DND-41 (cell line): ENCODE results near the gene SLC24A3.

Experiments
- ATAC-seq: fragments of 200-7000 bp; cut with Tn5 transposase; 3 replicates; pipeline ENCODE4 v1.9.1; 2021; ENCODE audit warnings: low read depth; ENCODE audit not compliant: insufficient read depth
- DNase-seq: peaks from one replicate; pipeline ENCODE4 v3.0.0-alpha.2; 2020
- H2AFZ ChIP-seq: 2 replicates; pipeline ENCODE4 v1.6.0; 2012; ENCODE audit warnings: low read depth, low read length
- H3K27ac ChIP-seq: 2 replicates; pipeline ENCODE4 v1.5.1; 2012; ENCODE audit warnings: low read length, inconsistent platforms
- H3K27me3 ChIP-seq: fragments of 200-600 bp; sonication (generic); 2 replicates; pipeline ENCODE4 v1.6.0; 2012; ENCODE audit warnings: low read length, mild to moderate bottlenecking, inconsistent platforms; ENCODE audit not compliant: insufficient read depth, poor library complexity
- H3K36me3 ChIP-seq: 2 replicates; pipeline ENCODE4 v1.5.1; 2012; ENCODE audit warnings: low read length, inconsistent platforms; ENCODE audit not compliant: insufficient read depth
- H3K4me1 ChIP-seq: 2 replicates; pipeline ENCODE4 v1.5.1; 2012; ENCODE audit warnings: mild to moderate bottlenecking, low read length; ENCODE audit not compliant: insufficient read depth
- H3K4me2 ChIP-seq: 2 replicates; pipeline ENCODE4 v1.6.0; 2012; ENCODE audit warnings: mild to moderate bottlenecking, moderate library complexity, low read length, inconsistent platforms; ENCODE audit not compliant: insufficient read depth
- H3K4me3 ChIP-seq, 2 experiments: fragments of 200-600 bp in 1 of 2; shearing (Covaris generic) in 1 of 2; 2 replicates each; pipeline ENCODE4 v1.5.1; 2012 to 2016; ENCODE audit warnings: inconsistent platforms in 2 of 2, low read length in 2 of 2, mild to moderate bottlenecking in 2 of 2, low read depth in 1 of 2, moderate library complexity in 1 of 2
- H3K79me2 ChIP-seq: 2 replicates; pipeline ENCODE4 v1.6.0; 2012; ENCODE audit warnings: low read length, inconsistent platforms; ENCODE audit not compliant: insufficient read depth
- H3K9ac ChIP-seq: 2 replicates; pipeline ENCODE4 v1.6.0; 2012; ENCODE audit warnings: low read depth, mild to moderate bottlenecking, inconsistent platforms, low read length, moderate library complexity
- H3K9me3 ChIP-seq: 2 replicates; pipeline ENCODE4 v1.5.1; 2012; ENCODE audit warnings: low read length, moderate library complexity, mild to moderate bottlenecking, inconsistent platforms; ENCODE audit not compliant: insufficient read depth, severe bottlenecking
- H4K20me1 ChIP-seq: 2 replicates; pipeline ENCODE4 v1.6.0; 2012; ENCODE audit warnings: low read length; ENCODE audit not compliant: insufficient read depth
- CTCF ChIP-seq: IDR thresholded peaks from 2 replicates; pipeline ENCODE4 v1.5.1; 2012; ENCODE audit warnings: borderline replicate concordance, low read length, moderate library complexity, mild to moderate bottlenecking; ENCODE audit not compliant: poor library complexity, severe bottlenecking; ENCODE audit errors: extremely low read depth
- EZH2 ChIP-seq: IDR thresholded peaks from 3 replicates; pipeline ENCODE4 v1.6.1; 2012; ENCODE audit warnings: borderline replicate concordance, low read depth, mild to moderate bottlenecking, moderate library complexity, low read length, inconsistent platforms; ENCODE audit not compliant: severe bottlenecking

Gene SLC24A3

GRCh38 chr20:19397666-19398065, 185.2 kb downstream of the SLC24A3 start:
- Histone ChIP-seq H3K36me3 (no peaks in the 10 kb centered on the region), H3K4me2 (no peak overlapping the region), H3K27me3 (no peaks in the 10 kb centered on the region), H3K79me2 (no peaks in the 10 kb centered on the region), H3K9ac (no peak overlapping the region), H3K4me1 (no peaks in the 10 kb centered on the region), H2AFZ (no peak overlapping the region), H4K20me1 (no peaks in the 10 kb centered on the region), H3K4me3 (no peak overlapping the region), H3K9me3 (no peaks in the 10 kb centered on the region), H3K27ac (no peak overlapping the region)
- ATAC-seq (no peak), DNase-seq (no peak)
- TF ChIP-seq CTCF: no peak
- TF ChIP-seq EZH2: no peak

GRCh38 chr20:19401096-19401495, 188.7 kb downstream of the SLC24A3 start:
- Histone ChIP-seq H3K4me1 (no peaks in the 10 kb centered on the region), H3K27me3 (no peaks in the 10 kb centered on the region), H3K9me3 (no peaks in the 10 kb centered on the region), H3K4me3 (no peak overlapping the region), H3K36me3 (no peaks in the 10 kb centered on the region), H3K4me2 (no peak overlapping the region), H3K27ac (no peak overlapping the region), H3K79me2 (no peaks in the 10 kb centered on the region), H4K20me1 (no peaks in the 10 kb centered on the region), H3K9ac (no peak overlapping the region), H2AFZ (no peak overlapping the region)
- ATAC-seq (no peak), DNase-seq (no peak)
- no peak for TF ChIP-seq EZH2
- no peak for TF ChIP-seq CTCF

DNA sequence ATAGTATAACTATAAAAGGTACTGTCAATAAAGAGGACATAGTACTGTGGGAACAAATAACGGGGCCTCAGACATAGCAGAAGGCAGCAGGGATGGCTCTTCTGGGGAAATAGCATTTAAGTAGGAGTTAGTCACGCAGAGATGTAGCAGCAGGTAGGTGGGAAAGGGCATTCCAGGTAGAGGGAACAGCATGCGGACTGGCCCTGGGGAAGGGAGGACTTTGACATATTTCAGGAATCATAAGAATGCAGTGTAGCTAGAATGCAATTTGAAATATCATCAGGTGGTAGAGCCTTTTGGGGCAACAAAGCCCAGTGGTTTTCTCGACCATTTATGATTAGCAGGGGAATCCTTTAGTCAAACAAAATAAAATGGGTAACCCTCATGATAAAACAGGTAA, 191.1 kb downstream of the SLC24A3 start:
- Histone ChIP-seq H3K4me3 (no peak overlapping the region), H3K79me2 (no peaks in the 10 kb centered on the region), H3K4me2 (no peak overlapping the region), H4K20me1 (no peaks in the 10 kb centered on the region), H3K27me3 (no peaks in the 10 kb centered on the region), H3K27ac (no peak overlapping the region), H2AFZ (no peak overlapping the region), H3K9ac (no peak overlapping the region), H3K9me3 (no peaks in the 10 kb centered on the region), H3K4me1 (no peaks in the 10 kb centered on the region), H3K36me3 (no peaks in the 10 kb centered on the region)
- TF ChIP-seq EZH2: no peak
- TF ChIP-seq CTCF: no peak
- ATAC-seq (no peak), DNase-seq (no peak)

GRCh38 chr20:19404826-19405225, 192.4 kb downstream of the SLC24A3 start:
- no peaks in the 10 kb centered on the region for H3K27me3 ChIP-seq
- no peak for ATAC-seq
- H3K9me3 ChIP-seq: no peaks in the 10 kb centered on the region
- H2AFZ ChIP-seq: no peak overlapping the region
- DNase-seq: no peak
- H3K36me3 ChIP-seq: no peaks in the 10 kb centered on the region
- no peaks in the 10 kb centered on the region for H3K79me2 ChIP-seq
- H3K4me2 ChIP-seq: no peak overlapping the region
- H3K27ac ChIP-seq: no peak overlapping the region
- H3K4me1 ChIP-seq: no peaks in the 10 kb centered on the region
- H3K9ac ChIP-seq: no peak overlapping the region
- H4K20me1 ChIP-seq: no peaks in the 10 kb centered on the region
- TF ChIP-seq EZH2: no peak
- no peak for TF ChIP-seq CTCF
- H3K4me3 ChIP-seq: no peak overlapping the region
